Measurements from ENCODE around the gene SPDYC.

SPDYC gene

GRCh38 chr11:65208785-65209710 lies 39.0 kb downstream of the SPDYC start:
- Histone ChIP-seq H3K36me3 (ENCODE audit: control insufficient read depth, insufficient read depth, low read length) (peaks cover 72% of the 10 kb centered on the region), H3K27me3 (ENCODE audit: control insufficient read depth, insufficient read depth, low read length) (no peaks in the 10 kb centered on the region), H3K4me3 (ENCODE audit: low read depth, low read length) (no peak overlapping the region), H3K27ac (ENCODE audit: low read depth, low read length) (no peak overlapping the region), H3K4me1 (ENCODE audit: control insufficient read depth, insufficient read depth, low read length) (peaks cover 26% of the 10 kb centered on the region), H3K9ac (ENCODE audit: low read depth, low read length) (no peak overlapping the region), H3K9me3 (ENCODE audit: control insufficient read depth, insufficient read depth, low read length) (no peaks in the 10 kb centered on the region)

GRCh38 chr11:65209711-65210360 lies 39.8 kb downstream of the SPDYC start:
- no peak overlapping the region for H3K9ac ChIP-seq (ENCODE audit: low read depth, low read length)
- no peak overlapping the region for H3K4me3 ChIP-seq (ENCODE audit: low read depth, low read length)
- H3K36me3 ChIP-seq (ENCODE audit: control insufficient read depth, insufficient read depth, low read length), result peaks cover 71% of the 10 kb centered on the region
- no peaks in the 10 kb centered on the region for H3K9me3 ChIP-seq (ENCODE audit: control insufficient read depth, insufficient read depth, low read length)
- H3K27ac ChIP-seq (ENCODE audit: low read depth, low read length), result no peak overlapping the region
- peaks cover 28% of the 10 kb centered on the region for H3K4me1 ChIP-seq (ENCODE audit: control insufficient read depth, insufficient read depth, low read length)
- H3K27me3 ChIP-seq (ENCODE audit: control insufficient read depth, insufficient read depth, low read length), result no peaks in the 10 kb centered on the region

- Histone ChIP-seq H3K27ac (ENCODE audit: low read depth, low read length) (no peak overlapping the region), H3K9ac (ENCODE audit: low read depth, low read length) (no peak overlapping the region), H3K27me3 (ENCODE audit: control insufficient read depth, insufficient read depth, low read length) (no peaks in the 10 kb centered on the region), H3K4me1 (ENCODE audit: control insufficient read depth, insufficient read depth, low read length) (peaks cover 24% of the 10 kb centered on the region), H3K36me3 (ENCODE audit: control insufficient read depth, insufficient read depth, low read length) (peaks cover 66% of the 10 kb centered on the region), H3K9me3 (ENCODE audit: control insufficient read depth, insufficient read depth, low read length) (no peaks in the 10 kb centered on the region), H3K4me3 (ENCODE audit: low read depth, low read length) (no peak overlapping the region)
Measured at GRCh38 chr11:65210361-65210731, 40.3 kb downstream of the SPDYC start.

- Histone ChIP-seq H3K9ac (ENCODE audit: low read depth, low read length) (no peak overlapping the region), H3K27me3 (ENCODE audit: control insufficient read depth, insufficient read depth, low read length) (no peaks in the 10 kb centered on the region), H3K27ac (ENCODE audit: low read depth, low read length) (no peak overlapping the region), H3K36me3 (ENCODE audit: control insufficient read depth, insufficient read depth, low read length) (peaks cover 62% of the 10 kb centered on the region), H3K4me1 (ENCODE audit: control insufficient read depth, insufficient read depth, low read length) (peaks cover 24% of the 10 kb centered on the region), H3K4me3 (ENCODE audit: low read depth, low read length) (no peak overlapping the region), H3K9me3 (ENCODE audit: control insufficient read depth, insufficient read depth, low read length) (no peaks in the 10 kb centered on the region)
Measured at GRCh38 chr11:65210748-65211147, 40.7 kb downstream of the SPDYC start.

- no peak overlapping the region for H3K9ac ChIP-seq (ENCODE audit: low read depth, low read length)
- H3K27me3 ChIP-seq (ENCODE audit: control insufficient read depth, insufficient read depth, low read length), result no peaks in the 10 kb centered on the region
- H3K4me3 ChIP-seq (ENCODE audit: low read depth, low read length), result no peak overlapping the region
- H3K9me3 ChIP-seq (ENCODE audit: control insufficient read depth, insufficient read depth, low read length), result no peaks in the 10 kb centered on the region
- peaks cover 24% of the 10 kb centered on the region for H3K4me1 ChIP-seq (ENCODE audit: control insufficient read depth, insufficient read depth, low read length)
- peak overlapping the region; percentile 20 for H3K27ac ChIP-seq (ENCODE audit: low read depth, low read length)
- H3K36me3 ChIP-seq (ENCODE audit: control insufficient read depth, insufficient read depth, low read length), result peaks cover 54% of the 10 kb centered on the region
Measured at GRCh38 chr11:65211293-65212105, 41.5 kb downstream of the SPDYC start.

- Histone ChIP-seq H3K9me3 (ENCODE audit: control insufficient read depth, insufficient read depth, low read length) (no peaks in the 10 kb centered on the region), H3K9ac (ENCODE audit: low read depth, low read length) (peak overlapping the region; percentile 37; the same call in 1 of the 2 replicates), H3K27me3 (ENCODE audit: control insufficient read depth, insufficient read depth, low read length) (no peaks in the 10 kb centered on the region), H3K36me3 (ENCODE audit: control insufficient read depth, insufficient read depth, low read length) (peaks cover 47% of the 10 kb centered on the region), H3K4me1 (ENCODE audit: control insufficient read depth, insufficient read depth, low read length) (peaks cover 24% of the 10 kb centered on the region), H3K4me3 (ENCODE audit: low read depth, low read length) (no peak overlapping the region), H3K27ac (ENCODE audit: low read depth, low read length) (peak overlapping the region; percentile 77)
Measured at GRCh38 chr11:65212226-65212801, 42.3 kb downstream of the SPDYC start.

GRCh38 chr11:65213322-65214211 lies 43.5 kb downstream of the SPDYC start:
- peak overlapping the region; percentile 77 for H3K27ac ChIP-seq (ENCODE audit: low read depth, low read length)
- H3K27me3 ChIP-seq (ENCODE audit: control insufficient read depth, insufficient read depth, low read length), result no peaks in the 10 kb centered on the region
- H3K9me3 ChIP-seq (ENCODE audit: control insufficient read depth, insufficient read depth, low read length), result no peaks in the 10 kb centered on the region
- H3K36me3 ChIP-seq (ENCODE audit: control insufficient read depth, insufficient read depth, low read length), result peaks cover 40% of the 10 kb centered on the region
- no peak overlapping the region for H3K9ac ChIP-seq (ENCODE audit: low read depth, low read length)
- peak overlapping the region; percentile 7; the same call in 1 of the 2 replicates for H3K4me3 ChIP-seq (ENCODE audit: low read depth, low read length)
- H3K4me1 ChIP-seq (ENCODE audit: control insufficient read depth, insufficient read depth, low read length), result peaks cover 24% of the 10 kb centered on the region

GRCh38 chr11:65214212-65214845 lies 44.3 kb downstream of the SPDYC start:
- H3K9me3 ChIP-seq (ENCODE audit: control insufficient read depth, insufficient read depth, low read length), result no peaks in the 10 kb centered on the region
- H3K27ac ChIP-seq (ENCODE audit: low read depth, low read length), result peak overlapping the region; percentile 77
- no peak overlapping the region for H3K9ac ChIP-seq (ENCODE audit: low read depth, low read length)
- H3K4me1 ChIP-seq (ENCODE audit: control insufficient read depth, insufficient read depth, low read length), result peaks cover 24% of the 10 kb centered on the region
- H3K27me3 ChIP-seq (ENCODE audit: control insufficient read depth, insufficient read depth, low read length), result no peaks in the 10 kb centered on the region
- H3K4me3 ChIP-seq (ENCODE audit: low read depth, low read length), result no peak overlapping the region
- peaks cover 36% of the 10 kb centered on the region for H3K36me3 ChIP-seq (ENCODE audit: control insufficient read depth, insufficient read depth, low read length)

GRCh38 chr11:65215441-65216076 lies 45.5 kb downstream of the SPDYC start:
- Histone ChIP-seq H3K4me1 (ENCODE audit: control insufficient read depth, insufficient read depth, low read length) (peaks cover 24% of the 10 kb centered on the region), H3K9ac (ENCODE audit: low read depth, low read length) (no peak overlapping the region), H3K4me3 (ENCODE audit: low read depth, low read length) (no peak overlapping the region), H3K9me3 (ENCODE audit: control insufficient read depth, insufficient read depth, low read length) (no peaks in the 10 kb centered on the region), H3K36me3 (ENCODE audit: control insufficient read depth, insufficient read depth, low read length) (peaks cover 24% of the 10 kb centered on the region), H3K27ac (ENCODE audit: low read depth, low read length) (no peak overlapping the region), H3K27me3 (ENCODE audit: control insufficient read depth, insufficient read depth, low read length) (no peaks in the 10 kb centered on the region)
